Measurements from ENCODE around the gene MED26.

MED26 gene

GRCh38 chr19:16623576-16623975 lies 4.4 kb downstream of the MED26 start:
- Histone ChIP-seq H3K27me3 (no peaks in the 10 kb centered on the region), H3K9me3 (replicated peaks in 1 of 11) (no peaks in the 10 kb centered on the region), H3K4me3 (no peak overlapping the region), H3K4me2 (no peak overlapping the region), H3K9ac (peak overlapping the region in 2 of 11 experiments; percentile 15 to 42; a peak in 2 of 22 replicates), H3K36me3 (peaks cover 26 to 64% (median 42%) of the 10 kb centered on the region in 11 experiments), H3K4me1 (peaks cover 30 to 40% (median 36%) of the 10 kb centered on the region in 10 experiments), H3K27ac (no peak overlapping the region), H4K20me1 (peaks cover 88 to 93% (median 92%) of the 10 kb centered on the region in 11 experiments)
- no peak for TF ChIP-seq Cebpa-rat (IDR thresholded peaks at IDR 0.05)

DNA sequence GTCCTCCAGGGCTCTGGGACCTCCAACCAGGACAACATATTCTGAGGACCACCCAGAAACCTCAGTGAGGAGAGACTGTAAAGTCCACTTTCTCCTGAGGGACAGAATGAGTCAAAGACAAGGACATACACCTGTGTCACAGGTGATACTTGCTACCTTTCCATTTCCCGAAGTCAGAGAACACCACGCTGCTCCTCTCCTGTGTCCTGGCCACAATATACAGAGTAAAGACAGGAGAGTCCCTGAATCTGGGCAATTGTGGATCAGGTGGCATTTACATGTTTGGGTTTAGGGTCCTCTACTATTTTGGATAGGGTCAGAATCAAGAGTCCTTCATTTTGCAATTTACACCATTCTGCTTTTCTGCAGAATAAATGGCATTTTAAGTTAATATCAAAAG lies 4.9 kb downstream of the MED26 start:
- Histone ChIP-seq H3K9ac (peak overlapping the region in 1 of 11 experiments; percentile 15; a peak in 2 of 22 replicates), H3K4me3 (no peak overlapping the region), H3K36me3 (peaks cover 26 to 69% (median 42%) of the 10 kb centered on the region in 11 experiments), H3K4me2 (no peak overlapping the region), H3K9me3 (replicated peaks in 1 of 11) (no peaks in the 10 kb centered on the region), H3K27me3 (no peaks in the 10 kb centered on the region), H4K20me1 (peaks cover 93 to 99% (median 97%) of the 10 kb centered on the region in 11 experiments), H3K27ac (no peak overlapping the region), H3K4me1 (peaks cover 32 to 45% (median 41%) of the 10 kb centered on the region in 10 experiments)
- TF ChIP-seq Cebpa-rat (IDR thresholded peaks at IDR 0.05), result no peak

DNA sequence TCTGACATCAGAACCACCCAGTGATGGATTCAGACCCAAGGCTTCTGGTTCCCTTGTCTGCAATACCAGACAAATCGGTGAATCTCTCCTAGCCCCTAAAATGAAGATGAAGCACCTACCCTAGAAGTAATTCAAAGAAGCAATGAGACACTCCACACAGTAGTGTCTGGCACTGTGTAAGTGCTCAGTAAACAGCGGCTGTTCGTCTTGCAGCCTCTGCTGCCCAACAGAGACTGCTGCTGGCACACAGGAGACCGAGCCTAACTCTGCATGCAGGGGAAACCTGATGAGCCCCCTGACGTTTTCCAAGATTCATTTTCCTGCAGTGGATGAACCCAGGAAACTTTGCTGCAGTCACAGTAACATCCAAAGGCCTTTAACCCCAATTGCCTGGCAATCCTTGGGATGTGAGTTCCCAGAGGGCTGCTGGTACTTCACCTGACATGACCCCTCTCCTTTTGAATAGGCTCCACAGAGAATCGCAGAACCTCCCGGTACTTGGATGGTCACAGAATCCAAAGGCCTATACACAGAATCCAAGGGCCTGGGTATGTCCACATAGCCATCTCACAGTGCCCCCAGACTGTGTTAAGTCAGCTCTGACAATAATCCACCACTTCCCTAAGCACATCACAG lies 6.7 kb downstream of the MED26 start:
- Histone ChIP-seq H3K36me3 (peaks cover 26 to 70% (median 45%) of the 10 kb centered on the region in 11 experiments), H3K9ac (peak overlapping the region in 3 of 11 experiments; percentile 1 to 12 (median 9); a peak in 3 of 22 replicates), H3K27me3 (no peaks in the 10 kb centered on the region), H3K9me3 (replicated peaks in 1 of 11) (no peaks in the 10 kb centered on the region), H3K27ac (no peak overlapping the region), H3K4me3 (no peak overlapping the region), H3K4me1 (peaks cover 46 to 59% (median 54%) of the 10 kb centered on the region in 10 experiments), H3K4me2 (no peak overlapping the region), H4K20me1 (peaks cover 100% of the 10 kb centered on the region in 11 experiments)
- no peak for TF ChIP-seq Cebpa-rat (IDR thresholded peaks at IDR 0.05)

- Histone ChIP-seq H3K4me3 (no peak overlapping the region), H3K9ac (peak overlapping the region in 1 of 11 experiments; percentile 41; a peak in 1 of 22 replicates), H3K4me1 (peaks cover 46 to 59% (median 54%) of the 10 kb centered on the region in 10 experiments), H3K27me3 (no peaks in the 10 kb centered on the region), H4K20me1 (peaks cover 100% of the 10 kb centered on the region in 11 experiments), H3K27ac (no peak overlapping the region), H3K9me3 (replicated peaks in 1 of 11) (no peaks in the 10 kb centered on the region), H3K36me3 (peaks cover 26 to 63% (median 40%) of the 10 kb centered on the region in 11 experiments), H3K4me2 (peak overlapping the region in 7 of 11 experiments; percentile 28 to 83 (median 52); a peak in 5 of 22 replicates)
- no peak for TF ChIP-seq Cebpa-rat (IDR thresholded peaks at IDR 0.05)
Observed at GRCh38 chr19:16620584-16620983, 7.4 kb downstream of the MED26 start.

GRCh38 chr19:16620018-16620417 lies 8.0 kb downstream of the MED26 start:
- peak overlapping the region; percentile 4 to 83 (median 52); a peak in 17 of 22 replicates for H3K4me2 ChIP-seq
- no peaks in the 10 kb centered on the region for H3K9me3 ChIP-seq (replicated peaks in 1 of 11)
- H3K9ac ChIP-seq, result peak overlapping the region in 2 of 11 experiments; percentile 18 to 41; a peak in 2 of 22 replicates
- no peak overlapping the region for H3K4me3 ChIP-seq
- H3K4me1 ChIP-seq, result peaks cover 48 to 60% (median 57%) of the 10 kb centered on the region in 10 experiments
- peaks cover 20 to 57% (median 35%) of the 10 kb centered on the region in 11 experiments for H3K36me3 ChIP-seq
- H4K20me1 ChIP-seq, result peaks cover 100% of the 10 kb centered on the region in 11 experiments
- no peak for TF ChIP-seq Cebpa-rat (IDR thresholded peaks at IDR 0.05)
- H3K27ac ChIP-seq, result no peak overlapping the region
- H3K27me3 ChIP-seq, result no peaks in the 10 kb centered on the region

- no peaks in the 10 kb centered on the region for H3K27me3 ChIP-seq
- peaks cover 54 to 66% (median 62%) of the 10 kb centered on the region in 10 experiments for H3K4me1 ChIP-seq
- 0 out of 22 replicates have a peak overlapping the region, but pooled peaks of 1 of the 11 experiments have one; percentile 41 for H3K9ac ChIP-seq
- no peak overlapping the region for H3K27ac ChIP-seq
- peaks cover 15 to 51% (median 29%) of the 10 kb centered on the region in 11 experiments for H3K36me3 ChIP-seq
- no peak overlapping the region for H3K4me3 ChIP-seq
- H3K4me2 ChIP-seq, result peak overlapping the region in 10 of 11 experiments; percentile 4 to 83 (median 53); a peak in 17 of 22 replicates
- H4K20me1 ChIP-seq, result peaks cover 100% of the 10 kb centered on the region in 11 experiments
- no peak for TF ChIP-seq Cebpa-rat (IDR thresholded peaks at IDR 0.05)
- no peaks in the 10 kb centered on the region for H3K9me3 ChIP-seq (replicated peaks in 1 of 11)
Observed at GRCh38 chr19:16619457-16619856, 8.5 kb downstream of the MED26 start.

GRCh38 chr19:16618248-16618647 lies 9.8 kb downstream of the MED26 start:
- Histone ChIP-seq H3K9me3 (replicated peaks in 1 of 11) (no peaks in the 10 kb centered on the region), H3K9ac (no peak overlapping the region), H3K27ac (0 out of 22 replicates have a peak overlapping the region, but pooled peaks of 1 of the 11 experiments have one; percentile 24), H3K36me3 (peaks cover 2 to 39% (median 21%) of the 10 kb centered on the region in 11 experiments; a peak in 19 of 22 replicates), H3K4me1 (peaks cover 66 to 78% (median 74%) of the 10 kb centered on the region in 10 experiments), H4K20me1 (peaks cover 100% of the 10 kb centered on the region in 11 experiments), H3K27me3 (no peaks in the 10 kb centered on the region), H3K4me3 (no peak overlapping the region), H3K4me2 (peak overlapping the region in 9 of 11 experiments; percentile 12 to 83 (median 54); a peak in 16 of 22 replicates)
- no peak for TF ChIP-seq Cebpa-rat (IDR thresholded peaks at IDR 0.05)

DNA sequence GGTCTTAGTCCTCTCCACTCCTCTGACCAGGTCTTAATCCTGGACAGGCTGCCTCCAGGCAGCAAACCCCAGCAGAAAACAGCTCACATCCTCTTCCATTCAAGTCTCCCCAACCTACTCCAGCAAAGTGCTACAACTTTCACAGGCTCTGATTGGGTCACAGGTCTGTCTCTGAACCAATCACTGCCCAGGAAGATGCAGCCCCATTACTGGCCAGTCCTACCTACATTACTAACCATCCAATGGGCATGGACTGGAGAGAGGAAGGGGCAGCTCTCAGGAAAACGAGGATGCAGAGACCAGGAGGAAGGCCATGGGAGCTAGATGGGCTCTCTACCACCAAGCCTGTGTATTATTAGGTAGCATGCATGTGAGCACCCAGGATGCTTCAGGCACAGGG lies 12.2 kb downstream of the MED26 start:
- TF ChIP-seq Cebpa-rat (IDR thresholded peaks at IDR 0.05), result no peak
- Histone ChIP-seq H3K27me3 (no peaks in the 10 kb centered on the region), H3K4me1 (peaks cover 85 to 100% (median 98%) of the 10 kb centered on the region in 10 experiments), H3K27ac (no peak overlapping the region), H3K4me3 (no peak overlapping the region), H3K9me3 (replicated peaks in 1 of 11) (no peaks in the 10 kb centered on the region), H3K4me2 (peak overlapping the region in 10 of 11 experiments; percentile 7 to 86 (median 78); a peak in 19 of 22 replicates), H3K9ac (no peak overlapping the region), H4K20me1 (peaks cover 100% of the 10 kb centered on the region in 11 experiments), H3K36me3 (peaks cover 0 to 23% (median 9%) of the 10 kb centered on the region in 11 experiments; a peak in 9 of 22 replicates)

DNA sequence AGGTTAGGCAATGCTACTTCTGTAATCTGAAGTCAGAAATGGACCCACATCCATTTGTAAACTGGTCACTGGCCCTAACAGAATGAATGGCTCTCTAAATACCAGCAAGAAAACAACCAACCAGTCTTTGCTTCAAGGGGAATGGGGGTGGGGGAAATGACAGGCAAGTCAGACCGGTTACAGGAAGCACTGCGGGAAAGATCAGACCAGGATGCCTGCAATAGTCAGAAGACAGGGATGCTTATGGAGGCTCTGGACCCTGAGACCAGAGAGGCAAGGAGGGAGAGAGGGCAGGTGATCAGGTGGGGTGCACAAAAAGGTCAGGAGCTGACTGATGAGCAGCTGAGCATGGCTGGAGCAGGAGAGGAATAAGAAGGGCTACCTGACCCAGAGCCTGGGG lies 13.1 kb downstream of the MED26 start:
- Histone ChIP-seq H3K9me3 (replicated peaks in 1 of 11) (no peaks in the 10 kb centered on the region), H3K27ac (peak overlapping the region in 4 of 11 experiments; percentile 8 to 25 (median 14); a peak in 5 of 22 replicates), H3K4me1 (peaks cover 79 to 100% (median 99%) of the 10 kb centered on the region in 10 experiments), H3K4me3 (no peak overlapping the region), H3K9ac (peak overlapping the region in 2 of 11 experiments; percentile 4 to 15; a peak in 1 of 22 replicates), H3K4me2 (peak overlapping the region; percentile 25 to 86 (median 79)), H3K27me3 (no peaks in the 10 kb centered on the region), H4K20me1 (peaks cover 100% of the 10 kb centered on the region in 11 experiments), H3K36me3 (peaks cover 0 to 16% (median 2%) of the 10 kb centered on the region in 11 experiments; a peak in 7 of 22 replicates)
- TF ChIP-seq Cebpa-rat (IDR thresholded peaks at IDR 0.05), result no peak
